Activated naive CD8-positive, alpha-beta T cell treated with anti-CD3 and anti-CD28 coated beads for 36 hours (primary cell): Measurements from ENCODE around the gene PIGA. TPM values are rescaled to one million over a fixed set of nuclear protein-coding genes. Genes with fewer than 3 reads are reported as not detected.
A peak's percentile ranks its signal among the peaks of the same experiment; 100 is the strongest.
"Not testable (repeated sequence)": the region's sequence is repeated elsewhere in the genome, so short reads cannot be mapped to it uniquely, and the experiment has no call there.

Experiments used
- DNase-seq: peaks from one replicate; pipeline ENCODE4 v3.0.0; 2021
- H3K27ac Mint-ChIP-seq: one replicate; pipeline ENCODE4 v1.8.0; 2022; ENCODE audit warnings: mild to moderate bottlenecking, moderate library complexity, mixed read lengths
- H3K27me3 Mint-ChIP-seq: one replicate; pipeline ENCODE4 v1.8.0; 2022; ENCODE audit warnings: mild to moderate bottlenecking, mixed read lengths
- H3K36me3 Mint-ChIP-seq: one replicate; pipeline ENCODE4 v1.8.0; 2021; ENCODE audit warnings: mild to moderate bottlenecking, mixed read lengths
- H3K4me1 Mint-ChIP-seq: one replicate; pipeline ENCODE4 v1.8.0; 2021; ENCODE audit warnings: mixed read lengths
- H3K4me3 Mint-ChIP-seq: one replicate; pipeline ENCODE4 v1.8.0; 2022; ENCODE audit warnings: mild to moderate bottlenecking, moderate library complexity, mixed read lengths
- H3K9me3 Mint-ChIP-seq: one replicate; pipeline ENCODE4 v1.8.0; 2022; ENCODE audit warnings: mixed read lengths
- total RNA-seq, 2 experiments: library from RNA; stranded (reverse); gene quantifications; one replicate each; pipeline ENCODE4 v1.2.3, GENCODE V29; 2021

Gene PIGA
- total RNA-seq, 2 experiments from 2014 or later: 28.1 to 30.7 TPM

DNA sequence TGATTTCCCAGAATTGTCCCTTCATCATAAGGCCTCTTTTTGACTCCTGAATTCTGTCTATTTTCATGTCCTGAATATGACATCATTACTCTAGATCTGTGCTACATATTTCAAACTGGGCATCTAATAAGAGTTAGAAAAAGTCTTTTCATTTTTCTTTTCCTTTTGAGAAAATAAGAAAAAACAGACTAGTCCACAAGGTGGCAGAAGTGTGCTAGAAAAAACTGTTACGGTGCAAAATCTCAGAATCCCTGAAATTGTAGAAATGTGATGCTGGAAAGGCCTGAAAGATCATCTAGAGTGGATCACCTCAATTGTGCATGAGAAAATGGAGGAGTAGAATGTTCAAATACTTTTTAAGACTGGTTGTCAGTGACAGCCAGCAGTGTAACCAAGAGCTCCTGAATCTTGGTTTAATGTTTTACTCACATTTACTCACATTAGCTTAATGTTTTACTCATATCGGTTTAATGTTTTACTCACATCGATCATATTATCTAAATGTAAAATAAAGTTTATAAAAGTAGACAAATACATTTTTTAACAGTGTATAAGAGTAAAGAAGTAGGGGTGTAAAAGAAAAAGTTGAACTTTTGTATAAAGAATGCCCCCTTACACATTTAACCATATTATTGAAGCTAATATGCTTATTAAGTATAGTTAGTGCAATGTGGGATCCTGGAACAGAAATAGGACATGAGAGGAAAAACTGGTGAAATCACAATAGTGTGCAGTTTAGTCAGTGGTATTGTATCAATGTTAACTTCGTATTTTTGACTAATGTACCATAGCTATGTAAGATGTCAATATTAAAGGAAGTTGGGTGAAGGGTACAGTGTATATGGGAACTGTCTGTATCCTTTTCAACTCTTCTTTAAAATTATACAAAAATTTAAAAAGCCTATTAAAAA lies 35.1 kb downstream of the PIGA start:
- Mint-ChIP-seq H3K27me3 (no peaks in the 10 kb centered on the region), H3K36me3 (no peaks in the 10 kb centered on the region), H3K4me1 (peaks cover 2% of the 10 kb centered on the region), H3K4me3 (no peak overlapping the region), H3K9me3 (no peaks in the 10 kb centered on the region), H3K27ac (no peak overlapping the region)
- no peak for DNase-seq

DNA sequence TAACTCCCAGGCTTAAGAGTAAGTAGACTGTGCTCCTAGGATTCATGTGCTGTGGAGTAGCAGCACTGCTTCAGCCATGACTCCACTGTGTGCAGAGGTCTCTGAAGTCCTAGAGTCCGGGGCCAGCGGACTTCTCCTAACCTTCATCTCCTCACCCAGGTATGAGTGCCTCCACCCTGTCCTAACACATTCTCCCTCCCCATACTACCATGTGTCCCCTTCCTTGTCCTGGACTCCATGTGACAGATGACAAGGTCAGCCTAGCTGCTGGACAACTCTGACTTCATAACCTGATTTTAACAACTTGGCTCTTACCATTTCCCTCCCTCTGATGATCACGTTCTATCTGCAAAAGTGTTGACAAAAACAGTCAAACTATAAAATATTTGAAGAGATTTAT lies 36.5 kb downstream of the PIGA start:
- Mint-ChIP-seq H3K36me3 (no peaks in the 10 kb centered on the region), H3K27ac (no peak overlapping the region), H3K4me1 (peaks cover 2% of the 10 kb centered on the region), H3K27me3 (no peaks in the 10 kb centered on the region), H3K9me3 (no peaks in the 10 kb centered on the region), H3K4me3 (no peak overlapping the region)
- no peak for DNase-seq

DNA sequence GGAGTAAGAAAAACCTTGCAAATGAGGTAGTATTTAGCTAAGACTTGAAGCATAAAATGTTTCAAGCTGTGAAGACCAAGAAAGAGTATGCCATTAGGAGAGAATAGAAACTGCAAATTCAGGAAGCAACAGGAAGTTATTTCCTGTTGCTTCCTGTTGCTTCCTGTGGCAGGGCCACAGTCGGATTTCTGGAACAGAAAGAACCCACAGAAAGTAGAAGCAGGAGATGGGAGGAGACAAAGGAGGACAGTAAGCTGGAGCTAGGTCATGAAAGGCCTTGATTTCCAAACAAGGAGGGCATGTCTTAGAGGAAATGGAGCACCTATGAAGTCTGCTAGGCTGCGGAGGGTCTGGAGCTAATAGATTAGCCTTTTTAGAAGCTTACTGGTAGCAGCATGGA lies 37.1 kb downstream of the PIGA start:
- Mint-ChIP-seq H3K4me3 (no peak overlapping the region), H3K27me3 (no peaks in the 10 kb centered on the region), H3K4me1 (peaks cover 2% of the 10 kb centered on the region), H3K27ac (no peak overlapping the region), H3K36me3 (no peaks in the 10 kb centered on the region), H3K9me3 (no peaks in the 10 kb centered on the region)
- no peak for DNase-seq

DNA sequence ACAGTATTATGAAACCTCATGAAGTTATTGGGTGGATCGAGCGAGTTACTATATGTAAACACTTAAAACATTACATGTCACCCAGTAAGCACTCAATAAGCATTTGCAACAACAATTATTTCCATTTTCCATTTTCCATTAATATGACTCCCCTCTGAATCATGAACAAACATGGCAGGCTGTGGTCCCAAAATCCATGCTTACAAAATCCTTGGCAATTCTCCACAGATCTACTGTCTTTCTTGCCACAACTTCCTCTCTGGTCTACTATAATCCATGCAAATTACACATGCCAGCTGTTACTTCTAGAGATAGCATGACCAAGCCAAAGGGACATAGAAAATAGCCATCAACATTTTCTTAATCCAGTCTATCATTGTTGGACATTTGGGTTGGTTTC lies 41.9 kb downstream of the PIGA start:
- H3K27me3 Mint-ChIP-seq: no peaks in the 10 kb centered on the region
- no peak for DNase-seq
- no peaks in the 10 kb centered on the region for H3K36me3 Mint-ChIP-seq
- no peak overlapping the region for H3K27ac Mint-ChIP-seq
- H3K4me3 Mint-ChIP-seq: no peak overlapping the region
- H3K4me1 Mint-ChIP-seq: no peaks in the 10 kb centered on the region
- no peaks in the 10 kb centered on the region for H3K9me3 Mint-ChIP-seq

DNA sequence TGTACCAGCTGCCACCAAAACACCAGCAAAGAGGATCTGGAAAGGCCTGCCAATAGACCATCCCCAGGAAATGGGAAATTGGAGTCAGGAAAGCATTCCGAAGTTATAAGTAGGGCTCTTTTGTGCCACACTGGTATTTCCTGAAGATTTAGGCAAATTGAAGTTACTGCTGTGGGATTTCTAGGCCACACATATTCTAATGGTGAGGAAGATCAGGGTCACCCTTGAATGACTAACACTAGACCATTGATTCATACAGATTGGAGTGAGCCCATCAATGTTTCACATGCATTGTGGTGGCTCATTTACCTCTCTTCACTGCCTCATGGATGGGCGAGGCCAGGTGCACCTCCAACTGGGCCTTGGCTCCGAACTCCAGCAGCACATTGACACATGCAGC lies 42.5 kb downstream of the PIGA start:
- Mint-ChIP-seq H3K36me3 (no peaks in the 10 kb centered on the region), H3K9me3 (no peaks in the 10 kb centered on the region), H3K4me1 (no peaks in the 10 kb centered on the region), H3K4me3 (no peak overlapping the region), H3K27me3 (no peaks in the 10 kb centered on the region), H3K27ac (no peak overlapping the region)
- no peak for DNase-seq

GRCh38 chrX:15277604-15278003 lies 57.7 kb downstream of the PIGA start:
- H3K4me3 Mint-ChIP-seq: no peak overlapping the region
- H3K36me3 Mint-ChIP-seq: no peaks in the 10 kb centered on the region
- no peaks in the 10 kb centered on the region for H3K4me1 Mint-ChIP-seq
- H3K27me3 Mint-ChIP-seq: peaks cover 4% of the 10 kb centered on the region
- no peaks in the 10 kb centered on the region for H3K9me3 Mint-ChIP-seq
- no peak overlapping the region for H3K27ac Mint-ChIP-seq
- no peak for DNase-seq

DNA sequence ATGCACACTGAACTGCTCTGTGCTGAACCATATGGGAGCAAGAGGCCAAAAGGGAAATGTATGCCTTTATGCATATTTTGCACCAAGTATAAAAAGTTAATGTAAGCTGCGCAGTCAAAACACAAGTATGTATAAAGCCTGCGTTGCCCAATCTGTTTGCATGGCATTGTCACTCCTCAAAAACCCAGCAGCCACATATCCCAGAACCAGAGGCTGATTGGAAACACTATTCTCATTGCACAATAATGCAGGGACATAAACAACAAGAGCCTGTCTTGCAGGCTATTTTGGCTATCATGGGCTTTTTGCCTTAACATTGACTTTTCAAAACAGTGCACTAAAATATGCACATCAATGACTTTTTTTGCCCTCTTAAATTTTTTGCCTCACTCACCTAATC lies 60.4 kb downstream of the PIGA start:
- no peaks in the 10 kb centered on the region for H3K9me3 Mint-ChIP-seq
- H3K4me1 Mint-ChIP-seq: peaks cover 3% of the 10 kb centered on the region
- DNase-seq: no peak
- H3K27ac Mint-ChIP-seq: no peak overlapping the region
- H3K36me3 Mint-ChIP-seq: no peaks in the 10 kb centered on the region
- H3K4me3 Mint-ChIP-seq: no peak overlapping the region
- H3K27me3 Mint-ChIP-seq: no peaks in the 10 kb centered on the region

DNA sequence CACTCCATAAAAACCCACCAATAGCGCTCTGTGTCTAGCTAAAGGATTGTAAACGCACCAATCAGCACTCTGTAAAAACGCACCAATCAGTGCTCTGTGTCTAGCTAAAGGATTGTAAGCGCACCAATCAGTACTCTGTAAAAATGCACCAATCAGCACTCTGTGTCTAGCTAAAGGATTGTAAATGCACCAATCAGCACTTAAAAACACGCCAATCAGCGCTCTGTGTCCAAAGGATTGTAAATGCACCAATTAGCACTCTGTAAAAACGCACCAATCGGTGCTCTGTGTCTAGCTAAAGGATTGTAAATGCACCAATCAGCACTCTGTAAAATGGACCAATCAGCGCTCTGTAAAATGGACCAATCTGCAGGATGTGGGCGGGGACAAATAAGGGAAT lies 62.0 kb downstream of the PIGA start:
- not testable (repeated sequence) for DNase-seq, H3K4me1 Mint-ChIP-seq, H3K36me3 Mint-ChIP-seq, H3K9me3 Mint-ChIP-seq, H3K4me3 Mint-ChIP-seq, H3K27me3 Mint-ChIP-seq, H3K27ac Mint-ChIP-seq

GRCh38 chrX:15271757-15272156 lies 63.6 kb downstream of the PIGA start:
- no peak for DNase-seq
- Mint-ChIP-seq H3K4me3 (no peak overlapping the region), H3K27me3 (no peaks in the 10 kb centered on the region), H3K4me1 (peaks cover 9% of the 10 kb centered on the region), H3K9me3 (no peaks in the 10 kb centered on the region), H3K27ac (no peak overlapping the region), H3K36me3 (no peaks in the 10 kb centered on the region)

DNA sequence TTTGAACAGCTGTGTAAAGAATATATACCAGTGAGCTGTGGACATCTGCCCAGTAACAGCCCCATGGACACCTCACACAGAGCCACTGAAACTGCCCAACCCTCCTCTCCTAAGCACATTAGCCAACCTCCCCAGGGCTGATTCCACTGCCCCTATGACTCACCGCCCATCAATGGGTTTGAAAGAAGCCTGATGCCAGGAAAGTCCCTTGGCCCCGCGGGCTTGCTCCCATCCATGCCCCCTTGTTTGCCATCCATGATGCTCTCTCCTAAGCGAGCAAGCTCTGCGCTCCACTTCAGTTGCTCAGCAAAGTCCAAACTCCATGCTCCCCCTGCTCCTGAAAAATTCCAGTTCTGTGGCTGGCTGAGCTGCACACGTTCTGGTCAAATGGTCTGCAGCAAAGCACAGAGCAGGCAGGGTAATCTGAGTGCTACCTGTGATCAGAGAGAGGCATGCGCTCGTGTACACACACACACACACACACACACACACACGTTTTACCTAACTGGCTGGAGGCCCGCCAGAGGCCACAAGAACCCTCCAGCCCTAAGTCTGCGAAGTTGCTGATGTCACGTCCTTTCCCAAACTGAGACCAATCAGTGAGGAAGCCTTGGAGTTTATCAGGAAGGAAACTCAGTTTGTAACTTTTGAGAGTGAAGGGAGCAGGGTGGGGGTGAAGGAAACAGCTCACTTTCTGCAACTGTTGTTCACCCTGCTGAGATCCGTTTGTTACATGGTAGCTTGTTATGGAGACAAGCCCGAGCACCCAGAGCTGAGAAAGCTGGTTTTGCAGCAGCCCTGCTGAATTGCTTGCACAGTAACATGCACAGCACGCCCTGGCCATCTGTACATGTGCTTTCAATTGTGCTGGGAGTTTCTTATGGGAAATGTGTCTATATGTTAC lies 65.5 kb downstream of the PIGA start, which contains the start of gene ASB9:
ASB9 (minus strand) TSS at position 466 of the 904 bp plus-strand sequence; CDS start at position 257, 209 bp downstream.
- Mint-ChIP-seq H3K4me3 (peak within 1 kb of the TSS; percentile 47), H3K36me3 (no peaks in the 10 kb centered on the region), H3K27me3 (no peaks in the 10 kb centered on the region), H3K27ac (peak within 1 kb of the TSS; percentile 46), H3K4me1 (peaks cover 9% of the 10 kb centered on the region), H3K9me3 (no peaks in the 10 kb centered on the region)
- peak; percentile 13 for DNase-seq

Other genes with a start within 250 kb of the PIGA start
- gene ASB9, start 65.4 kb downstream of the PIGA start, total RNA-seq: under 1 TPM; 0.54 to 0.99 TPM
- gene ASB11, start 19.9 kb downstream of the PIGA start, total RNA-seq: not detected
- not detected for gene VEGFD, start 48.9 kb upstream of the PIGA start, total RNA-seq
- gene PIR, start 157.8 kb upstream of the PIGA start, total RNA-seq: 1 to 10 TPM; 1.9 to 3.0 TPM
- gene BMX, start 165.3 kb upstream of the PIGA start, total RNA-seq: not detected